SK-N-SH treated with all-trans-retinoic acid at 6 μM for 48 hours (cell line): Measurements from ENCODE around the gene SMAD3.

Experiments used
- ATAC-seq: fragments of 200-7000 bp; cut with Tn5 transposase; 3 replicates; pipeline ENCODE4 v1.9.1; 2020; ENCODE audit warnings: mild to moderate bottlenecking, moderate library complexity
- ARNTL ChIP-seq: fragments of 450-650 bp; formaldehyde crosslinking; IDR thresholded peaks from 2 replicates; pipeline ENCODE4 v1.5.0; 2020; ENCODE audit warnings: low read depth, mild to moderate bottlenecking, moderate library complexity, borderline replicate concordance
- BACH2 ChIP-seq: fragments of 250-450 bp; sonication (Bioruptor Pico); IDR thresholded peaks from 2 replicates; pipeline ENCODE4 v1.9.0; 2021; ENCODE audit warnings: mild to moderate bottlenecking, borderline replicate concordance
- CREB5 ChIP-seq: fragments of 250-450 bp; sonication (Bioruptor Pico); IDR thresholded peaks from 2 replicates; pipeline ENCODE4 v1.5.1; 2020; ENCODE audit warnings: low read depth, mild to moderate bottlenecking, moderate library complexity
- CSDC2 ChIP-seq: fragments of 250-450 bp; sonication (Bioruptor Pico); IDR thresholded peaks from 2 replicates; pipeline ENCODE4 v1.5.0; 2020; ENCODE audit warnings: mild to moderate bottlenecking, moderate library complexity
- ESRRG ChIP-seq: fragments of 250-450 bp; sonication (Bioruptor Pico); IDR thresholded peaks from 2 replicates; pipeline ENCODE4 v1.6.1; 2021; ENCODE audit warnings: mild to moderate bottlenecking
- GLIS3 ChIP-seq: fragments of 250-450 bp; sonication (Bioruptor Pico); IDR thresholded peaks from 2 replicates; pipeline ENCODE4 v1.5.0; 2020; ENCODE audit warnings: mild to moderate bottlenecking, moderate library complexity
- ISL1 ChIP-seq: fragments of 250-450 bp; sonication (Bioruptor Pico); IDR thresholded peaks from 2 replicates; pipeline ENCODE4 v2.1.2; 2022; ENCODE audit warnings: mild to moderate bottlenecking, moderate library complexity
- OSR1 ChIP-seq: fragments of 250-450 bp; sonication (Bioruptor Pico); IDR thresholded peaks from 2 replicates; pipeline ENCODE4 v1.8.0; 2022; ENCODE audit warnings: moderate library complexity, mild to moderate bottlenecking, inconsistent platforms
- PATZ1 ChIP-seq: fragments of 250-450 bp; sonication (Bioruptor Pico); IDR thresholded peaks from 2 replicates; pipeline ENCODE4 v1.8.0; 2020; ENCODE audit warnings: mild to moderate bottlenecking, moderate library complexity, borderline replicate concordance
- PPARA ChIP-seq: fragments of 250-450 bp; sonication (Bioruptor Pico); IDR thresholded peaks from 2 replicates; pipeline ENCODE4 v1.5.0; 2020; ENCODE audit warnings: mild to moderate bottlenecking, borderline replicate concordance
- RARB ChIP-seq: fragments of 250-450 bp; sonication (Bioruptor Pico); IDR thresholded peaks from 2 replicates; pipeline ENCODE4 v1.8.0; 2021; ENCODE audit warnings: mild to moderate bottlenecking, moderate library complexity
- SNAI2 ChIP-seq: fragments of 250-450 bp; sonication (Bioruptor Pico); IDR thresholded peaks from 2 replicates; pipeline ENCODE4 v1.5.0; 2020; ENCODE audit warnings: mild to moderate bottlenecking, moderate library complexity
- TCF4 ChIP-seq: fragments of 250-450 bp; sonication (Bioruptor Pico); IDR thresholded peaks from 2 replicates; pipeline ENCODE4 v1.8.0; 2021; ENCODE audit warnings: mild to moderate bottlenecking, moderate library complexity, borderline replicate concordance
- TOX ChIP-seq: fragments of 250-450 bp; sonication (Bioruptor Pico); IDR thresholded peaks from 2 replicates; pipeline ENCODE4 v1.8.0; 2021; ENCODE audit warnings: mild to moderate bottlenecking, moderate library complexity, borderline replicate concordance
- TSHZ2 ChIP-seq: fragments of 250-450 bp; sonication (Bioruptor Pico); IDR thresholded peaks from 2 replicates; pipeline ENCODE4 v1.5.0; 2020; ENCODE audit warnings: mild to moderate bottlenecking, moderate library complexity
- ZC3H10 ChIP-seq: fragments of 250-450 bp; sonication (Bioruptor Pico); IDR thresholded peaks from 2 replicates; pipeline ENCODE4 v1.5.1; 2021; ENCODE audit warnings: mild to moderate bottlenecking, moderate library complexity
- ZFP3 ChIP-seq: fragments of 250-450 bp; sonication (Bioruptor Pico); IDR thresholded peaks from 2 replicates; pipeline ENCODE4 v1.5.0; 2020; ENCODE audit warnings: mild to moderate bottlenecking, moderate library complexity
- ZFP30 ChIP-seq: fragments of 450-650 bp; formaldehyde crosslinking; IDR thresholded peaks from 2 replicates; pipeline ENCODE4 v1.5.0; 2022; ENCODE audit warnings: mild to moderate bottlenecking, moderate library complexity
- ZNF565 ChIP-seq: fragments of 450-650 bp; formaldehyde crosslinking; conservative IDR thresholded peaks from 2 replicates; pipeline ENCODE4 v1.5.0; 2020; ENCODE audit warnings: low read depth, mild to moderate bottlenecking, moderate library complexity
- ZNF70 ChIP-seq: fragments of 450-650 bp; formaldehyde crosslinking; IDR thresholded peaks from 2 replicates; pipeline ENCODE4 v1.5.0; 2020; ENCODE audit warnings: mild to moderate bottlenecking, moderate library complexity
- ZNF8 ChIP-seq: fragments of 450-650 bp; formaldehyde crosslinking; IDR thresholded peaks from 2 replicates; pipeline ENCODE4 v1.5.0; 2020; ENCODE audit warnings: mild to moderate bottlenecking, moderate library complexity
- TF ChIP-seq, protein P1 (sequence below): fragments of 250-450 bp; sonication (Bioruptor Pico); IDR thresholded peaks from 2 replicates; pipeline ENCODE4 v1.8.0; 2021; ENCODE audit warnings: low read depth, mild to moderate bottlenecking, moderate library complexity, borderline replicate concordance

SMAD3 gene

DNA sequence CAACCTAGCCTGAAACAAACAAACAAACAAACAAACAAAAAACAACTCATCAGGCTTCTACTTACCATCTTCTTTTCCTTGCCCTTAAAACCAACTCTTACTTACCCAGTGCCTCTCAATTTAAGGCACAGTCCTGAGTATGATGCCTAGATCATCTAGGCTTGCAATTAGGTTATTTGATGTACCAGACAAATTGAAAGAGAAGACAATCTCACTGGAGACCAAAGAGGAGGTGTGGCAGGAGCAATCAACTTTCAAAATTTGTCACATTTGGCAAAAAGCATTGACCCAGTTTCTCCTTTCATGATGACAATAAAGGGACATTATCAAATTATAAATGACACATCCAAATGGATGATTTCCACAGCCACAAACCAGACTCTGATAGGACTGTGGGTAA lies 153.0 kb downstream of the SMAD3 start:
- TF ChIP-seq, protein P1, sequence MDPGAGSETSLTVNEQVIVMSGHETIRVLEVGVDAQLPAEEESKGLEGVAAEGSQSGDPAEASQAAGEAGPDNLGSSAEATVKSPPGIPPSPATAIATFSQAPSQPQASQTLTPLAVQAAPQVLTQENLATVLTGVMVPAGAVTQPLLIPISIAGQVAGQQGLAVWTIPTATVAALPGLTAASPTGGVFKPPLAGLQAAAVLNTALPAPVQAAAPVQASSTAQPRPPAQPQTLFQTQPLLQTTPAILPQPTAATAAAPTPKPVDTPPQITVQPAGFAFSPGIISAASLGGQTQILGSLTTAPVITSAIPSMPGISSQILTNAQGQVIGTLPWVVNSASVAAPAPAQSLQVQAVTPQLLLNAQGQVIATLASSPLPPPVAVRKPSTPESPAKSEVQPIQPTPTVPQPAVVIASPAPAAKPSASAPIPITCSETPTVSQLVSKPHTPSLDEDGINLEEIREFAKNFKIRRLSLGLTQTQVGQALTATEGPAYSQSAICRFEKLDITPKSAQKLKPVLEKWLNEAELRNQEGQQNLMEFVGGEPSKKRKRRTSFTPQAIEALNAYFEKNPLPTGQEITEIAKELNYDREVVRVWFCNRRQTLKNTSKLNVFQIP (CRISPR knock-in tag) = no peak
- no peak for TF ChIP-seq ISL1 (CRISPR knock-in tag)
- TF ChIP-seq CREB5 = no peak
- no peak for TF ChIP-seq GLIS3 (CRISPR knock-in tag)
- no peak for TF ChIP-seq CSDC2 (CRISPR knock-in tag)
- no peak for TF ChIP-seq ZFP3
- TF ChIP-seq ESRRG (CRISPR knock-in tag) = no peak
- TF ChIP-seq OSR1 (CRISPR knock-in tag) = no peak
- no peak for TF ChIP-seq ZNF565 (CRISPR knock-in tag)
- TF ChIP-seq TCF4 (CRISPR knock-in tag) = no peak
- TF ChIP-seq PATZ1 (CRISPR knock-in tag) = no peak
- no peak for TF ChIP-seq ZNF70 (CRISPR knock-in tag)
- TF ChIP-seq TOX (CRISPR knock-in tag) = no peak
- no peak for ATAC-seq

DNA sequence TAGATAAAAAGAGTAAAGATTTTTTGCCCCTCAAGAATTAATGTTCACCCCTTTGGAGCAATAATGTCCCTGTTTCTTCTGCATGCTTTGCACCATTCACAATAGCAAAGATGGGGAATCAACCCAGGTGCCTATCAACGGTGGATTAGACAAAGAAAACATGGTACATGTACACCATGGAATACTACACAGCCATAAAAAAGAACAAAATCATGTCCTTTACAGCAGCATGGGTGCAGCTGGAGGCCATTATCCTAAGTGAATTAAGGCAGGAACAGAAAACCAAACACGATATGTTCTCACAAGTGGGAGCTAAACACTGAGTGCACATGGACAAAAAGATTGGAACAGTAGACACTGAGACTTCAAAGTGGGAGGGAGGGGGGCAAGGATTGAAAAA lies 153.9 kb downstream of the SMAD3 start:
- no peak for ATAC-seq
- TF ChIP-seq PPARA (CRISPR knock-in tag) (no peak), CSDC2 (CRISPR knock-in tag) (no peak), ARNTL (CRISPR knock-in tag) (no peak), GLIS3 (CRISPR knock-in tag) (no peak), BACH2 (CRISPR knock-in tag) (no peak), PATZ1 (CRISPR knock-in tag) (no peak), ZNF565 (CRISPR knock-in tag) (no peak), OSR1 (CRISPR knock-in tag) (no peak), ZC3H10 (CRISPR knock-in tag) (no peak)

DNA sequence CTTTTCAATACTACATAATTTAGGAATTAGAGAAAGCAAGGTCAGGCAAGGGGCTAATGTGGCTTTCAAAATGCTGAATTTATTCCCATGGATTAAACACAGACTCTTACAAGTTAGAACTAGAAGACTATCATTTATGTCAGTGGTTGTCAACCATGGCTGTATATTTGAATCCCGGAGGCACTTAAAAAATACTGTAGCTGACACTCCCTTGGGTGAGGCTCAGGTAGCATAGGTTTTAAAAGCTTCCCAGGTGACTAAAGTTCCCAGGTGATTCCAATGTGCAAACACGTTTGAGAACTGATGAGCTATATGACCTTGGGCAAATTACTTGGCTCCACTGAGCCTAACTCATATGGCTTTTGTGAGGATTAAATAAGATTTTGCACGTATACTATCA lies 159.5 kb downstream of the SMAD3 start:
- no peak for TF ChIP-seq PATZ1 (CRISPR knock-in tag)
- no peak for TF ChIP-seq RARB (CRISPR knock-in tag)
- TF ChIP-seq BACH2 (CRISPR knock-in tag) = no peak
- TF ChIP-seq ZNF8 (CRISPR knock-in tag) = no peak
- no peak for TF ChIP-seq ZFP30
- TF ChIP-seq TSHZ2 (CRISPR knock-in tag) = no peak
- TF ChIP-seq ZFP3 = no peak
- TF ChIP-seq ZNF70 (CRISPR knock-in tag) = no peak
- TF ChIP-seq ISL1 (CRISPR knock-in tag) = no peak
- TF ChIP-seq, protein P1 (CRISPR knock-in tag) = no peak
- TF ChIP-seq ESRRG (CRISPR knock-in tag) = no peak
- TF ChIP-seq PPARA (CRISPR knock-in tag) = no peak
- no peak for TF ChIP-seq TCF4 (CRISPR knock-in tag)
- no peak for TF ChIP-seq TOX (CRISPR knock-in tag)
- no peak for TF ChIP-seq SNAI2 (CRISPR knock-in tag)
- no peak for ATAC-seq
